ENCODE measurements around the gene CACNA1D. TPM values are rescaled to one million over a fixed set of nuclear protein-coding genes. Genes with fewer than 3 reads are reported as not detected.

The CACNA1D gene
- total and polyA plus RNA-seq, 9 of the 15 experiments (the other 6 are each of a cell fraction or from before 2014, with no cell fraction given): 0.29 TPM; not detected in 8

DNA sequence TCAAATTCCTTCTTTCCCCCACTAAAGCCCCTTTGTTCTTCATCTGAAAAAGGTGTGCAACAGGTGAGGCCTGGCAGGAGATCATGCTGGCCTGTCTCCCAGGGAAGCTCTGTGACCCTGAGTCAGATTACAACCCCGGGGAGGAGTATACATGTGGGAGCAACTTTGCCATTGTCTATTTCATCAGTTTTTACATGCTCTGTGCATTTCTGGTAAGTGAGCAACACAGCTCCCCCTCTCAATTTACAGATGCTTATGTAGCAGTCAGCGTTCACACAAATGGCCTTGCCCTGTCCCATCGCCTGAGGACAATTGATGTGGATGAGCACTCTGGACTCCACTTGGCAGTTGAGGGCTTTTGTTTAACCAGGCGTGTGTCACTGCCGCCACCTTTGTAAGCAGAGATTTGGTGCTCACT is 281.4 kb downstream of the CACNA1D start:
- no peak for ATAC-seq
- H3K4me3 ChIP-seq: no peak overlapping the region
- H3K27ac ChIP-seq (ENCODE audit: extremely low read depth, low read depth, low read length): no peak overlapping the region
- H3K36me3 ChIP-seq (ENCODE audit: control insufficient read depth, insufficient read depth, low read length): no peaks in the 10 kb centered on the region
- peaks cover 0 to 32% of the 10 kb centered on the region in 2 experiments; a peak in 2 of 5 replicates for H3K27me3 ChIP-seq (ENCODE audit: control insufficient read depth in 2 of 2, insufficient read depth in 2 of 2, low read length in 2 of 2)
- in situ Hi-C loops (cut with MboI) (no loop called here), intact Hi-C loops (cut with micrococcal nuclease) (no loop called here)
- H3K79me2 ChIP-seq (ENCODE audit: control insufficient read depth, insufficient read depth, low read length): no peaks in the 10 kb centered on the region
- FAIRE-seq: no peak
- no peaks in the 10 kb centered on the region for H3K9me3 ChIP-seq (replicated peaks; ENCODE audit: control insufficient read depth, insufficient read depth, low read depth, low read length)
- ChIA-PET CTCF (ENCODE audit: low intra/inter-chr PET ratio) (no interaction called here), POLR2A (interaction anchor here (0.7 to 0.8 kb wide), 2 partner anchors 14 to 89 kb away, joined by 3 to 4 read pairs; no protein-coding TSS in a partner anchor)
- H4K20me1 ChIP-seq (replicated peaks; ENCODE audit: control insufficient read depth, insufficient read depth, low read length): no peaks in the 10 kb centered on the region
- no peak overlapping the region for H2AFZ ChIP-seq (ENCODE audit: low read depth, low read length)
- H3K4me1 ChIP-seq (replicated peaks in 1 of 2; ENCODE audit: control insufficient read depth in 2 of 2, insufficient read depth in 2 of 2, low read length in 2 of 2): no peaks in the 10 kb centered on the region
- 0% methylated on average over 5 of the region's 5 CpGs for whole genome bisulfite sequencing (ENCODE audit: insufficient coverage, low coverage, missing lambda C conversion rate)
- no peak for DNase-seq (ENCODE audit: extremely low read depth in 1 of 4, low spot score in 3 of 4)
- BruUV-seq (replicated peaks): no TSS peak
- H3K9me1 ChIP-seq (ENCODE audit: control insufficient read depth, insufficient read depth, low read length): peaks cover 2% of the 10 kb centered on the region
- TF ChIP-seq ARID3B (CRISPR knock-in tag; IDR thresholded peaks at IDR 0.05; ENCODE audit: borderline replicate concordance): no peak
- no peak for TF ChIP-seq MBD2 (IDR thresholded peaks at IDR 0.05; ENCODE audit: borderline replicate concordance, low read depth)
- no peak for TF ChIP-seq CHD4 (IDR thresholded peaks at IDR 0.05; ENCODE audit: insufficient read depth, insufficient replicate concordance, low read depth, low read length, poor library complexity, severe bottlenecking)
- TF ChIP-seq ZNF41 (CRISPR knock-in tag; conservative IDR thresholded peaks at IDR 0.05): no peak
- no peak overlapping the region for H3K9ac ChIP-seq (ENCODE audit: insufficient read depth in 1 of 2, low read depth in 2 of 2, low read length in 2 of 2)
- no peak overlapping the region for H3K4me2 ChIP-seq (ENCODE audit: insufficient read depth, low read length)

Data from K562 (cell line).